PC-3 (cell line): Measurements from ENCODE around the gene PLXNA2.

Experiments
- EZH2phosphoT487 ChIP-seq: fragments of 300-600 bp; sonication (generic); IDR thresholded peaks from 2 replicates; pipeline ENCODE4 v1.6.1; 2018; ENCODE audit warnings: mild to moderate bottlenecking, antibody characterized with exemption, low read length, borderline replicate concordance
- TF ChIP-seq, protein P1 (sequence below): fragments of 300-600 bp; sonication (generic); conservative IDR thresholded peaks from 2 replicates; pipeline ENCODE4 v1.5.1; 2017; ENCODE audit warnings: antibody characterized with exemption, low read depth, mild to moderate bottlenecking, low read length

DNA sequence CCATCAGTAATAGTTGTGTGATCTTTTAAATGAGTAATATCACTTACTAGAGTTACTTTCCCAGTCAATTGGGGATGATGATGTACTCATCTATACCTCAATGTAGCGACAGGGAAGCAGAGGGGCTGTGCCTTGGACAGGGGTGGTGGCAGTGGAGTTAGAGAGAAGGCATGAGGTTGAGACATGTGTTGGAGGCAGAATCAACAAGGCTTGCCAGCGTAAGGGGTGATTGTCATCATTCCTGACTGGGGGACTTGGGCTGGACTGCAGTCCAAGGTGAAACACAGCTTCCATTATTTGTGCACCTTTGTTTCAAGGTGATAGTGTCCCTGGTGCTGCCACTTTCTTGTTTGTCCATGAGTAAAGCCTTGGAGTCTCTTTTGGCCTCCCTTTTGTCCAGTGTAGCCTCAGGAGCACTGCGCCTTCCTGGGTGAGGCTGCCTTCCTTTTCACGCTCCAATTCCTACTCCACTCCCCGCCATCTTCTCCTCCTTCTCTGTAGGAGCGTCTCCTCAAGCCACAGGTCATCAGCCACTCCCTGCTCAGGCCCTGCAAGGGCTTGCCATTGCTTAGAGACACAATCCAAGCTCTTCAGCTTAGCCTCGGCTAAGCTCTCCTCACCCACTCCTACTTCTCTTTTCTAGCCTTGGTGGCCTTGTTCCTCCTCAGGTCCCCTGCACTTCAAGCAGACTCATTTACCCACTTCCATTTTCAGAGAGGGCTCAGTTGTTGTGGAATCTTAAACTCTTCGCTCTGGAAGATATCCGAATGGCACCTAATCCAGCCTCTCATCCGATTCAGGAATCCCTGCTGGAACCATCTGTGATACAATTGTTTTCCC is 255.6 kb downstream of the PLXNA2 start:
- TF ChIP-seq, protein P1, sequence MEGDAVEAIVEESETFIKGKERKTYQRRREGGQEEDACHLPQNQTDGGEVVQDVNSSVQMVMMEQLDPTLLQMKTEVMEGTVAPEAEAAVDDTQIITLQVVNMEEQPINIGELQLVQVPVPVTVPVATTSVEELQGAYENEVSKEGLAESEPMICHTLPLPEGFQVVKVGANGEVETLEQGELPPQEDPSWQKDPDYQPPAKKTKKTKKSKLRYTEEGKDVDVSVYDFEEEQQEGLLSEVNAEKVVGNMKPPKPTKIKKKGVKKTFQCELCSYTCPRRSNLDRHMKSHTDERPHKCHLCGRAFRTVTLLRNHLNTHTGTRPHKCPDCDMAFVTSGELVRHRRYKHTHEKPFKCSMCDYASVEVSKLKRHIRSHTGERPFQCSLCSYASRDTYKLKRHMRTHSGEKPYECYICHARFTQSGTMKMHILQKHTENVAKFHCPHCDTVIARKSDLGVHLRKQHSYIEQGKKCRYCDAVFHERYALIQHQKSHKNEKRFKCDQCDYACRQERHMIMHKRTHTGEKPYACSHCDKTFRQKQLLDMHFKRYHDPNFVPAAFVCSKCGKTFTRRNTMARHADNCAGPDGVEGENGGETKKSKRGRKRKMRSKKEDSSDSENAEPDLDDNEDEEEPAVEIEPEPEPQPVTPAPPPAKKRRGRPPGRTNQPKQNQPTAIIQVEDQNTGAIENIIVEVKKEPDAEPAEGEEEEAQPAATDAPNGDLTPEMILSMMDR: no peak
- TF ChIP-seq EZH2phosphoT487: no peak
